ENCODE results near the gene KRTAP5-6. TPM values are rescaled to one million over a fixed set of nuclear protein-coding genes. Genes with fewer than 3 reads are reported as not detected.

Gene KRTAP5-6
- total RNA-seq, 1 donor from 2014 or later, result not detected

- Histone ChIP-seq H3K27me3 (ENCODE audit: control insufficient read depth, insufficient read depth, low read length) (peaks cover 12% of the 10 kb centered on the region), H3K36me3 (ENCODE audit: control insufficient read depth, insufficient read depth, low read length) (no peaks in the 10 kb centered on the region), H3K4me3 (ENCODE audit: low read depth, low read length) (no peak overlapping the region)
- DNase-seq (ENCODE audit: low read depth) (no peak), FAIRE-seq (no peak)
- TF ChIP-seq, protein P1, sequence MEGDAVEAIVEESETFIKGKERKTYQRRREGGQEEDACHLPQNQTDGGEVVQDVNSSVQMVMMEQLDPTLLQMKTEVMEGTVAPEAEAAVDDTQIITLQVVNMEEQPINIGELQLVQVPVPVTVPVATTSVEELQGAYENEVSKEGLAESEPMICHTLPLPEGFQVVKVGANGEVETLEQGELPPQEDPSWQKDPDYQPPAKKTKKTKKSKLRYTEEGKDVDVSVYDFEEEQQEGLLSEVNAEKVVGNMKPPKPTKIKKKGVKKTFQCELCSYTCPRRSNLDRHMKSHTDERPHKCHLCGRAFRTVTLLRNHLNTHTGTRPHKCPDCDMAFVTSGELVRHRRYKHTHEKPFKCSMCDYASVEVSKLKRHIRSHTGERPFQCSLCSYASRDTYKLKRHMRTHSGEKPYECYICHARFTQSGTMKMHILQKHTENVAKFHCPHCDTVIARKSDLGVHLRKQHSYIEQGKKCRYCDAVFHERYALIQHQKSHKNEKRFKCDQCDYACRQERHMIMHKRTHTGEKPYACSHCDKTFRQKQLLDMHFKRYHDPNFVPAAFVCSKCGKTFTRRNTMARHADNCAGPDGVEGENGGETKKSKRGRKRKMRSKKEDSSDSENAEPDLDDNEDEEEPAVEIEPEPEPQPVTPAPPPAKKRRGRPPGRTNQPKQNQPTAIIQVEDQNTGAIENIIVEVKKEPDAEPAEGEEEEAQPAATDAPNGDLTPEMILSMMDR (IDR thresholded peaks at IDR 0.05; ENCODE audit: insufficient read depth, low read length, severe bottlenecking), result no peak
Measured at GRCh38 chr11:1734641-1735081, 37.7 kb downstream of the KRTAP5-6 start.

GRCh38 chr11:1735271-1735670 lies 38.3 kb downstream of the KRTAP5-6 start:
- TF ChIP-seq, protein P1 (IDR thresholded peaks at IDR 0.05; ENCODE audit: insufficient read depth, low read length, severe bottlenecking), result no peak
- Histone ChIP-seq H3K36me3 (ENCODE audit: control insufficient read depth, insufficient read depth, low read length) (no peaks in the 10 kb centered on the region), H3K27me3 (ENCODE audit: control insufficient read depth, insufficient read depth, low read length) (peaks cover 11% of the 10 kb centered on the region), H3K4me3 (ENCODE audit: low read depth, low read length) (no peak overlapping the region)
- no peak for DNase-seq (ENCODE audit: low read depth)
- FAIRE-seq, result no peak

DNA sequence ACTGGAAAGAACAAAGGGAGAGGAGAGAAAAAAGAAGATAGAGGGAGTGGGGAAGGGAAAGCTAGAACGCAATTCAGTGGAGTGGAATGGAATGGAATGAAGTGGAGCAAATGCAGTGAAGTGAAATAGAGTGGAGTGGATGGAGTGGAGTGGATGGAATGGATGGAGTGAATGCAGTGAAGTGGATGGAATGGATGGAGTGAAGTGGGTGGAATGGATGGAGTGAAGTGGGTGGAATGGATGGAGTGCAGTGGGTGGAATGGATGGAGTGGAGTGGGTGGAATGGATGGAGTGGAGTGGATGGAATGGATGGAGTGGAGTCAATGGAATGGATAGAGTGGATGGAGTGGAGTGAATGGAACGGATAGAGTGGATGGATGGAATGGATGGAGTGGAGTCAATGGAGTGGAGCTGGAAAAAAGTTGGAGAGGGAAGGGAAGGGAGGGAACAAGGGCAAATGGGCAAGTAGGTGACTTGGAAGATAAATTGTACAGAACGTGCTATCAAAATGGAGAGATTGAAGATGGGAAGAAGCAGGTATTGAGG lies 39.5 kb downstream of the KRTAP5-6 start:
- Histone ChIP-seq H3K36me3 (ENCODE audit: control insufficient read depth, insufficient read depth, low read length) (no peaks in the 10 kb centered on the region), H3K27me3 (ENCODE audit: control insufficient read depth, insufficient read depth, low read length) (peaks cover 10% of the 10 kb centered on the region), H3K4me3 (ENCODE audit: low read depth, low read length) (no peak overlapping the region)
- TF ChIP-seq, protein P1 (IDR thresholded peaks at IDR 0.05; ENCODE audit: insufficient read depth, low read length, severe bottlenecking), result no peak
- no peak for FAIRE-seq
- no peak for DNase-seq (ENCODE audit: low read depth)

GRCh38 chr11:1737080-1737757 lies 40.2 kb downstream of the KRTAP5-6 start:
- H3K27me3 ChIP-seq (ENCODE audit: control insufficient read depth, insufficient read depth, low read length), result peaks cover 10% of the 10 kb centered on the region
- no peak for DNase-seq (ENCODE audit: low read depth)
- FAIRE-seq, result no peak
- no peaks in the 10 kb centered on the region for H3K36me3 ChIP-seq (ENCODE audit: control insufficient read depth, insufficient read depth, low read length)
- TF ChIP-seq, protein P1 (IDR thresholded peaks at IDR 0.05; ENCODE audit: insufficient read depth, low read length, severe bottlenecking), result no peak
- no peak overlapping the region for H3K4me3 ChIP-seq (ENCODE audit: low read depth, low read length)

GRCh38 chr11:1738380-1738779 lies 41.4 kb downstream of the KRTAP5-6 start:
- FAIRE-seq, result no peak
- Histone ChIP-seq H3K4me3 (ENCODE audit: low read depth, low read length) (no peak overlapping the region), H3K36me3 (ENCODE audit: control insufficient read depth, insufficient read depth, low read length) (no peaks in the 10 kb centered on the region), H3K27me3 (ENCODE audit: control insufficient read depth, insufficient read depth, low read length) (peaks cover 6% of the 10 kb centered on the region)
- TF ChIP-seq, protein P1 (IDR thresholded peaks at IDR 0.05; ENCODE audit: insufficient read depth, low read length, severe bottlenecking), result no peak
- DNase-seq (ENCODE audit: low read depth), result no peak

Data from bronchial epithelial cell (primary cell).